ENCODE measurements around the gene PPP1R27.
A peak's percentile ranks its signal among the peaks of the same experiment; 100 is the strongest.

The PPP1R27 gene

DNA sequence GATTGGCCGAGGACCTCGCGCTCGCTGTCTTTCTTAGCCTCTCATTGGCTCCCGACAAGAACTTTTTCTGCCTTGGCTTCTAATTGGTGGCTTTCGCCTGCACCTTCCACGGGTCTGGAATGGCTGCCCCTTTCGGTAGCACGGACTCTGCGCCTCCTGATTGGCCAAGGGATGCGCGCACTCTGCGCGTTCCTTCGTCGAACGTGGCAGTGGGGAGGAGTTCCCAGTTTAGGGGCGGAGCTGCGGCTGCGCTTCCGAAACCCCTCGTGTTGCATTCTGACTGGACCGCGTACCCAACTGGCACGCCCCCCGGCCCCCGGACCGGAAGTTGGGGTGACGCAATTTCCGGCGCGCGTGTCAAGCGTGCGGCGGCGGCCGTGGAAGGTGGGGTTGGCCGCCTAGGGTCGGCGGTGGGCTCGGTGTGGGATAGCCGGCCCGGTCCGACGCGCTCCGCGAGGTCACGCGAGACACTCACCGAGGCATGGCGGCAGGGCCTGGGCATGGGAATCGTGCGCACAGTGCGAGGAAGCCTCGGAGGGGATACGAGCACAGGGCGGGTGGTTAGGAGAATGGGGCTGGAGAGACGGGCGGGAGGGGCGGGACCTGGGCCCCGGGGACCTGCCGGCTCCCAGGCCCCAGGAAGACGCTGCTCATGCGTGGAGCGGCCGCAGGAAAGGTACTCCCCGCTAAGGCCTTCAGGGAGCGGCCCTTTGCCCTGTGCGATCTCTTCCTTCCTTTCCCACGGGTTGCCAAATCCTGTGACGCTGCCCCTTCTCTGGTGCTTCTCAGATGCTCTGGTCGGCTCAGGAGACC lies 26.1 kb upstream of the PPP1R27 start:
- peak; percentile 99 for DNase-seq

DNA sequence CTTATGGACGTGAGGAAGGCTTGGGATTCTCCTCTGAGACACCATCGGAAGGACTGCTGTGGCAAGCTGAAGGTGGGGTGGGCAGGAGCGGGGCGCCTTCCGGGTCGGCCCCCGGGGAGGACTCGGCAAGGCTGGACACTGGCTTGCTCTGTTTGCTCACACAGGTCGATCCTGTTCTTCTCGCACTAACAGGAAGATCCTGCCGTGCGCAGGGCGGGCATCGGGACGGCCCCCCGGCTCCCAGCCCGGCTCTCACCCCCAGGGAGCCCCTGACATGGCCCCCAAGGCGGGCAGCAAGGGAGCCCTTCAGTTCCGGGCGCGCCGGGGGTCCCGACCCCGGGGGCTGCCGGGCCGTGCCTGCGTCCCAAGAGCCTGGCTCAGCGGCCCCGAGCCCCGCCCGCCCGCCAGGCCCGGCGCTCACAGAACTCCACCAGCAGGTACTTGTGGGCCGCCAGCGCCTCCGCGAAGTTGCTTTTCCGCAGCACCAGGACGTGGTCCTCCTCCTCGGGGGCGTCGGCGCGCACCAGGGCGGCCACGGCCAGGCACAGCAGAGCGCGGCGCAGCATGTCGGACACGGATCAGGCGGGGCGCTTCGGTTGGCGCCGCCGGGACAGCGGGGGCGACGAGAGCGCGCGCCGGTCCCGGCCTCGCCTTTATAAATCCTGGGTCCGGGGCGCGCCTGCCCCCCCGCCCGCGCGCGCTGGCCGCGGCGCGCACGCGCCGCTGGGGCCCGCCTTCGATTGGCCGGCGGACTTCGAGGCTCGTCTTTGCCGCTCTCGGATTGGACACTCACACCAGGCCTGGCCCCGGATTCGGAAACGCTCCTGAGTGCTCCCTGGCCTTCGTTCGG lies 25.3 kb upstream of the PPP1R27 start, which contains the start of gene P4HB:
TSS of gene P4HB (minus strand) at position 630 of the 850 bp plus-strand sequence. CDS start at position 566, 64 bp downstream.
- DNase-seq = no peak

- no peak for DNase-seq
Measured at GRCh38 chr17:81858967-81859905, 24.4 kb upstream of the PPP1R27 start.

DNA sequence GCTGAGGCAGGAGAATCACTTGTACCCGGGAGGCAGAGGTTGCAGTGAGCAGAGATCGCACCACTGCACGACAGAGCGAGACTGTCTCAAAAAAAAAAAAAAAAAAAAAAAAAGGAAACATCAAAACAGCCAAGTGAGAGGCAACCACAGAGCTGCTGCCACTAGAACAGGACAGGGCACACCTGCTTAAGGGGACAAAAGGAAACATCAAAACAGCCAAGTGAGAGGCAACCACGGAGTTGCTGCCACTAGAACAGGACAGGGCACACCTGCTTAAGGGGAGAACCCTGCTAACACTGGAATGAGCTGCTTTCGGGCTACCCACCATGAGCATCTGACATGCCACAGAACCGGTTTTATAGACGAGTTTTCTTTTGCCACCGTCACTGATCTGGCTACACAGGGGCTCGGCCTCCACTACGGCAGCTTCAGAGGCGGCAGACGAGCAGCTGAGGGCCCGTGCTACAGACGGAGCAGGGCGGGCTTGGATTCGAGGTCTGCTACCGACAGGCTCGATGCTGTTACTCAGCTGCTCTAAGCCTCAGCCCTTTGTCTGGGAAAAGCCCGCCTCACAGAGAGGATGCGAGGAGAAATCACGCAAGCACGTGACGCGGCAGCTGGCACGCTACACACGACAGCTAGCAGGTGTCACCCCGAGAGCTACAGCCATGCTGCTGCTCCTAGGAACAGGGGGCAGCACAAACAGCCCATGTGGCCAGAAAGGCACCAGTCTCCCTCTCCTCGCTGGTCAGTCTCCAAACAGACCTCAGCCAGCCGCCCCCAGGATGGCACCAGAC lies 23.5 kb upstream of the PPP1R27 start:
- DNase-seq = no peak

DNA sequence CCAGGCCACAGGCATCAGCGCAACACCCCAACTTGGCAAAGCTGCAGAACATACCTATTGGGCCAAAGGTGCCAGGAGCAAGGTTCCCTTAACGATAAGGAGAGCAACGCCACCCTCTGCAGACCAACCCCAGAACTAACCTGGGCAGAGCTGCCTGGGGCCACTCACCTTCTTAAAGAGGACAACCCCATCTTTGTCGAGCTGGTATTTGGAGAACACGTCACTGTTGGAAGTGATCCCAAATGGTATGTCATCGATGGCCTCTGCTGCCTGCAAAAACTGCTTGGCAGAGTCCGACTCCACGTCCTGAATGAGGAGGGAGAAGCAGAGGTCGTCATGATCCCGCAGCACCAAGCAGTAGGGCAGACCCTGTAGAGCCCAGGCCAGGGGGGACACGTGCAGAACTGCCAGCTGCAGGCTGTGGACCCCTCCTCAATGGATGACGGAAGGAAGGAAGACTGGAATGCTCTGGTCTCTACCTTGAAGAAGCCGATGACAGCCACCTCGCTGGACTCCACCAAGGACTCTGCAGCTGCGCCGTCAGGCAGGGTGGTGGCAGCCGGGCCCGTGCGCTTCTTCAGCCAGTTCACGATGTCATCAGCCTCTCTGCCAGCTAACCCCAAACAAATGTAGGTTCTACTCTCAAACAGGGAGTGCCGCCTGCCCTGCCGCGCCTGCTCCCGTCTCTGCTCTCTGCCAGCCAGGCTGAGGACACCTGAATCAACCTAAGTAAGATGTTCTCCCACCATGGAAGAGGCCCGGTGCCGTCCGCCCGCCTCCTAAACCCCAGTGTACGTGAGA lies 20.3 kb upstream of the PPP1R27 start:
- DNase-seq = no peak

- no peak for DNase-seq
Measured at GRCh38 chr17:81852237-81852636, 17.4 kb upstream of the PPP1R27 start.

GRCh38 chr17:81851423-81851822 lies 16.6 kb upstream of the PPP1R27 start:
- DNase-seq = no peak

GRCh38 chr17:81849457-81849856 lies 14.6 kb upstream of the PPP1R27 start:
- no peak for DNase-seq

DNA sequence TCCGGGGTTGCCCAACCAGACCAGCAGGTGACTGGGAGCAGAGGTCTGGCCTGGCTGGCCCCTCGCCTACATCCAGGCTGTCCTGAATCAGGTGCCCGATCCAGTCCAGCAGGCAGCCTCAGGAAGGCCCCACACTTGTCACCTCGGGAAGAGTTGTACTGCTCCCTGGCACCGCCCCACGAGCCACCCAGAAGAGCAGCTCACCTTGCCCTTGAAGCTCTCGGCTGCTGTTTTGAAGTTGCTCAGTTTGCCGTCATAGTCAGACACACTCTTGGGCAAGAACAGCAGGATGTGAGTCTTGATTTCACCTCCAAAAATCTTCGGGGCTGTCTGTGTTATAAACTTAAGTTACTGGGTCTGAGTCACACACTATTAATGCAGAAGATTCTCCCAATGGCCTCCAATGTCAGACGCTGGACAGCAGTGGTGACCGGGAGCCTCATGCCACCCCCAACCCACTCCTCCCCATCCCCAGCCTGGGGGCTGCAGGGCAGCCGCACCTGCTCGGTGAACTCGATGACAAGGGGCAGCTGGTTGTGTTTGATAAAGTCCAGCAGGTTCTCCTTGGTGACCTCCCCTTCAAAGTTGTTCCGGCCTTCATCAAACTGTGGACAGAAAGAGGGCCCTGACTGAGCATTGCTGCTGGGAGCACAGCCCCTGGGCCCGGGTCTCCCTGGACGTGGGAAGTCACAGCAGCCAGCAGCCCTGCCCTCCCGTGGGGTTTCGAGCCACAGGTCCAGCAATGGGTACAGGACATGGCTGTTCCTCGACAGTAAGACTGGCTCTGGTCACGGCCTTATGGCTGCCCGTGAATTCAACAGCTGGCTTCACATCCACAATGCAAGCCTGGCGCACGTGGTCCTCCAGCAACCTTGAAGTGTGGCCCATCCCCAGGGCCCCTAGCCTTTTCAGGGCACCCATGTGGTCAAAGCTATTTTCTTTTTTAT lies 12.2 kb upstream of the PPP1R27 start:
- no peak for DNase-seq

GRCh38 chr17:81845881-81846742 lies 11.3 kb upstream of the PPP1R27 start:
- DNase-seq = no peak

DNA sequence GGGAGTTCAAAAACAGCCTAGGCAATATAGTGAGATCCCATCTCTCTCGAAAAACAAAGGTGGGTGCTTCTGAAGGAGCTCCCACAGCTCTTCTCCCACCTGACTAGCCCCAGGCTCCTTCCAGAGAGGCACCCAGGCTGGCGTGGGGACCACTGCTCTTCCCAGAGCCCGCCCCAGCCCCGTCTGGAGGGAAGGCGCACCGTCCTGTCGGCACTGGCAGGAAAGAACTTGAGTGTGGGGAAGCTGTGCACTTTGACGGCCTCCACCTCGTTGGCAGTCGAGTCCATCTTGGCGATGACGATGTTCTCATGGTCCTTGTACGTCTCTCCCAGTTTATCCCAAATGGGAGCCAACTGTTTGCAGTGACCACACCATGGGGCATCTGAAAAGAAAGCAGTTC lies 10.5 kb upstream of the PPP1R27 start:
- DNase-seq = no peak

DNA sequence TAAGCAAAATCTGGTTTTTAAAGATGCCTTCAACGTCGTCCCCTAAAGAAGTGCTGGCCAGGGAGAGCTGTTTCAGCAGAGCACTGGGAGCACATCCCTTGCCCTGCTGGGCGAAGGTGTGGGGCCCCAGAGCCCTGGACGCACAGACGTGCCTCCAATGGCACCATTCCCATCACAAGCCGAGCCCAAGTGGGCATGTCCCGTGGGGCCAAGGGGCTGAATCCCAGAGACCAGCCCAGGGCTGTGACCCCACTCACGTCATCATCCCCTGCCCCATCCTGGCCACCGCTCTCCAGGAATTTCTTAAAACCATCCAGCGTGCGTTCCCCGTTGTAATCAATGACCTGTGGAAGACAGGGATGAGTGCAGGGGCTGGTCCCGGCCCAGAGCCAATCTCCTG lies 10.0 kb upstream of the PPP1R27 start:
- no peak for DNase-seq

GRCh38 chr17:81844327-81844851 lies 9.5 kb upstream of the PPP1R27 start:
- no peak for DNase-seq

DNA sequence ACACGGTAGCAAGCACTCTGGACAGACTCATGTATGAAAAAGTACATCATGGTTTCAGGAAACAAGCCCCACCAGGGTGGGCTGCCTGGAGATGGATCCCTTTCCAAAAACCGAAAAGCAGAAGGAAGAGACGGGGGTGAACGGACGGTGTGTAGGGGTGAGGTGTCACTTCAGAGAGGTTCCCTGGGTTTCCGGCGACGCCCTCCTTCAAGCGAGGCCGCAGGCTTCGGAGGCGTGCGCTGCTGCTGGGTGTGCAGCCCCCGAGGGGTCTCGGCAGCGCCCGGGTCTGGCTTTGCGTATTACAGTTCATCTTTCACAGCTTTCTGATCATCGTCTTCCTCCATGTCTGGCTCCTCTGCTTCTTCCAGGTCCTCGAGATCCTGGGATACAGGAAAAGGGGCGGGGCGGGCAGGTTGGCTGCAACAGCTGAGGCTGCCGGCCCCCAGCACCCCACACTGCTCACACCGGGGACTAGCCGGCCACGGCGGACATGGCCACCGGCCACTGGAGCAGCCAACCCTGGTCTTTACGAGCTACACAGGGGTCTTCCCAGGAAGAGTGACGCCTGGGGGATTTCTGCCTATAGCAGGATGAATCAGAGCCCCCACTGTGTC lies 9.0 kb upstream of the PPP1R27 start:
- no peak for DNase-seq

GRCh38 chr17:81842725-81843504 lies 8.1 kb upstream of the PPP1R27 start:
- DNase-seq = no peak

- no peak for DNase-seq
Measured at GRCh38 chr17:81842378-81842724, 7.5 kb upstream of the PPP1R27 start.

- no peak for DNase-seq
Measured at GRCh38 chr17:81841866-81842265, 7.0 kb upstream of the PPP1R27 start.

Data from NCI-H2029 (cell line).